GM10248 (cell line): Measurements from ENCODE around the gene POLR2E.

ENCODE experiments used
- CTCF ChIA-PET: fragments of 300-600 bp; sonication (Branson Sonifier 250); formaldehyde crosslinking; extraction: SDS; loops from one replicate; lab custom pipeline; 2021; ENCODE audit warnings: antibody characterized with exemption; lab: Yijun Ruan, JAX
- POLR2A ChIA-PET: fragments of 350-650 bp; sonication (Branson Sonifier 250); formaldehyde crosslinking; extraction: SDS; loops from one replicate; lab custom pipeline; 2020; ENCODE audit warnings: antibody characterized with exemption; lab: Yijun Ruan, JAX
- DNase-seq: peaks from one replicate; pipeline ENCODE4 v3.0.0; 2012; ENCODE audit errors: extremely low spot score
- CTCF ChIP-seq: IDR thresholded peaks from 2 replicates; pipeline ENCODE4 v1.5.1; 2012; ENCODE audit warnings: mild to moderate bottlenecking, low read depth; ENCODE audit errors: extremely low read depth, missing control alignments, control extremely low read depth

POLR2E gene

DNA sequence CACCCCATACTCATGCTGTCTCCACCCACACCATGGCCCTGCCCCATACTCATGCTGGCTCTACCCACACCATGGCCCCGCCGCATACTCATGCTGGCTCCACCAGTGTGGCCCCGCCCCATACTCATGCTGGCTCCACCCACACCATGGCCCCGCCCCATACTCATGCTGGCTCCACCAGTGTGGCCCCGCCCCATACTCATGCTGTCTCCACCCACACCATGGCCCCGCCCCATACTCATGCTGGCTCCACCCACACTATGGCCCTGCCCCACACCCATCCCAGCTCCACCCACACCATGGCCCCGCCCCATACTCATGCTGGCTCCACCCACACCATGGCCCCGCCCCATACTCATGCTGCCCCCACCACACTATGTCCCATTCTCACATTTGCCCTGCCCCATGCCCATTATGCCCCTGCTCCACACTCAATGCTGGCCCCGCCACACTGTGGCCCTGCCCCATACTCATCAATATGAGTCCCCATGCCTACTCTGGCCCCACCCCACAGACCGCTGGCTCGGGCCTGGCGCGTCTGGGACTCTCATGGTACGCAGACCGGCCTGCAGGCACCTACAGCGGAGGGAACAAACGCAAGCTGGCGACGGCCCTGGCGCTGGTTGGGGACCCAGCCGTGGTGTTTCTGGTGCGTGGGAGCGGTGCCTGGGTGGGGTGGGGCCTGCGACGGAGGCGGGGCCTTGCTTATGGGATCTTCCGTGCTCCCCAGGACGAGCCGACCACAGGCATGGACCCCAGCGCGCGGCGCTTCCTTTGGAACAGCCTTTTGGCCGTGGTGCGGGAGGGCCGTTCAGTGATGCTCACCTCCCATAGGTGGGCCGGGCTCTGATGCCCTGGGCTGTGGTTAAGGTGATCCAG lies 31.9 kb downstream of the POLR2E start:
- CTCF ChIA-PET: interaction anchor here (1.2 kb wide), 1 partner anchor 18 kb away, joined by 3 read pairs; no protein-coding TSS in a partner anchor

GRCh38 chr19:1062387-1063029 lies 32.7 kb downstream of the POLR2E start:
- TF ChIP-seq CTCF: no peak
- peak; percentile 63 for DNase-seq
- CTCF ChIA-PET: interaction anchor here (1.2 kb wide), 1 partner anchor 19 kb away, joined by 3 read pairs; no protein-coding TSS in a partner anchor
- POLR2A ChIA-PET: no interaction called here

More for the DNA sequence above, 31.9 kb downstream of the POLR2E start:
- POLR2A ChIA-PET: no interaction called here
- TF ChIP-seq CTCF: no peak
- DNase-seq: peak; percentile 58

- TF ChIP-seq CTCF: no peak
- ChIA-PET CTCF (interaction anchor here (1.2 kb wide), 1 partner anchor 19 kb away, joined by 3 read pairs; no protein-coding TSS in a partner anchor), POLR2A (interaction anchor here (0.6 kb wide), 1 partner anchor 207 kb away, joined by 3 read pairs; the partner anchor contains the start of gene CIRBP)
- DNase-seq: no peak
Observed at GRCh38 chr19:1061987-1062386, 33.2 kb downstream of the POLR2E start.

GRCh38 chr19:1060689-1061088 lies 34.5 kb downstream of the POLR2E start:
- ChIA-PET CTCF (no interaction called here), POLR2A (no interaction called here)
- TF ChIP-seq CTCF: no peak
- DNase-seq: no peak

- CTCF ChIA-PET: interaction anchor here (1.1 to 1.3 kb wide), 2 partner anchors 40 to 134 kb away, joined by 3 read pairs; no protein-coding TSS in a partner anchor
- TF ChIP-seq CTCF: no peak
- DNase-seq: no peak
- POLR2A ChIA-PET: interaction anchor here (1.2 kb wide), 1 partner anchor 17 kb away, joined by 5 read pairs; no protein-coding TSS in a partner anchor
Observed at GRCh38 chr19:1058112-1058511, 37.1 kb downstream of the POLR2E start.

- DNase-seq: no peak
- POLR2A ChIA-PET: interaction anchor here (1.2 kb wide), 1 partner anchor 18 kb away, joined by 5 read pairs; no protein-coding TSS in a partner anchor
- TF ChIP-seq CTCF: peak; percentile 50
- CTCF ChIA-PET: interaction anchor here (1.1 to 1.3 kb wide), 5 partner anchors 11 to 135 kb away, joined by 3 to 5 read pairs (median 3); partner anchors contain the start of gene RNU6-2
Observed at GRCh38 chr19:1057176-1057855, 37.9 kb downstream of the POLR2E start.
